Pancreas (tissue), 10 donors: ENCODE data around the gene PROC. TPM values are rescaled to one million over a fixed set of nuclear protein-coding genes. Genes with fewer than 3 reads are reported as not detected.

Source experiments
- ATAC-seq, 4 donors: fragments of 200-7000 bp; cut with Tn5 transposase; one replicate each; pipeline versions ENCODE4 v1.8.0 to v1.9.1; 2020; ENCODE audit warnings: mild to moderate bottlenecking in 4 of 4, moderate library complexity in 4 of 4
- DNase-seq, 6 donors: peaks; one replicate each; pipeline ENCODE4 v3.0.0-alpha.2; 2020
- FAIRE-seq: peaks from 2 replicates; lab custom pipeline; 2012; peaks lifted over from hg19 to GRCh38; lab: Jason Lieb, UNC
- H3K27ac ChIP-seq, 4 donors: fragments of 200-600 bp; sonication (generic); 1 replicate in 3 of 4; 2 replicates in 1 of 4; pipeline versions ENCODE4 v1.5.0 to v1.8.0; 2020
- H3K27me3 ChIP-seq, 4 donors: fragments of 200-600 bp; one replicate each; pipeline ENCODE4 v1.8.0; 2021
- H3K36me3 ChIP-seq, 3 donors: fragments of 200-600 bp; sonication (generic) in 1 of 3; one replicate each; pipeline versions ENCODE4 v1.5.0 to v1.8.0; 2020 to 2021
- H3K4me1 ChIP-seq, 3 donors: fragments of 200-600 bp; one replicate each; pipeline ENCODE4 v1.8.0; 2021
- H3K4me3 ChIP-seq, 4 donors: fragments of 200-600 bp; sonication (generic) in 2 of 4; one replicate each; pipeline versions ENCODE4 v1.5.0 to v1.8.0; 2020 to 2021
- H3K9me3 ChIP-seq, 4 donors: fragments of 200-600 bp; one replicate each; pipeline ENCODE4 v1.8.0; 2021
- CTCF ChIP-seq, 4 donors: fragments of 200-600 bp; sonication (generic) in 3 of 4; IDR thresholded peaks; one replicate each; pipeline versions ENCODE4 v1.5.0 to v1.8.0; 2021; ENCODE audit warnings: antibody characterized with exemption in 4 of 4
- WGBS, 2 donors: extraction: QIAGEN DNeasy Blood & Tissue Kit; methylation state at CpG; one replicate each; pipeline ENCODE4 v1.1.7; 2013; 5-methylcytosine and 5-hydroxymethylcytosine counted together
- intact Hi-C, 3 donors: fragments of 100-400 bp; cut with DNase I; formaldehyde crosslinking; loops; one replicate each; pipeline versions ENCODE4 v1.11.1 to v1.14.2; 2022
- polyA plus RNA-seq, 2 donors: library from polyadenylated mRNA; stranded (reverse); fragments of 200-250 nt; gene quantifications; one replicate each; pipeline ENCODE4 v1.2.3, GENCODE V29; 2013
- total RNA-seq, 6 donors: library from RNA; stranded (reverse); fragmentation: NEBNext Ultra II Directional in 4 of 6; extraction: Animal tissue kit (Norgen Biotek cat#: 25700) in 4 of 6; gene quantifications; one replicate each; pipeline versions ENCODE4 v1.2.1 to v1.2.4, GENCODE V29; 2021 to 2023
- donor health status: healthy with polysubstance abuse.
- donor health status: DM: no; HTN: no; CAD: no; lungs with moderate emphysema.
- donor health status: DM: no; HTN: no; CAD: no.
- donor health status: control.
- donor health status: control.
- donor health status: Bipolar disorder and iron deficiency.
- donor health status: DM: yes; HTN: yes; CAD: no.
- donor health status: DM: no; HTN: no; CAD: no.
- donor health status: DM: no; HTN: no; CAD: no.
- donor health status: DM: yes; HTN: yes; CAD: no.

Gene PROC
- total and polyA plus RNA-seq, 8 donors, result 0.26 to 3.2 (median 0.86) TPM; not detected in 3

- H3K36me3 ChIP-seq, result no peaks in the 10 kb centered on the region
- ATAC-seq (no peak), FAIRE-seq (no peak), DNase-seq (no peak)
- 88 to 95% methylated on average over 7 of the region's 7 CpGs for WGBS, 2 donors
- no peaks in the 10 kb centered on the region for H3K4me1 ChIP-seq
- TF ChIP-seq CTCF (IDR thresholded peaks at IDR 0.05), result no peak
- no peaks in the 10 kb centered on the region for H3K9me3 ChIP-seq
- no peak overlapping the region for H3K4me3 ChIP-seq
- intact Hi-C loops, result no loop called here
- no peak overlapping the region for H3K27ac ChIP-seq
- H3K27me3 ChIP-seq, result no peaks in the 10 kb centered on the region
These were observed 11.7 kb downstream of the PROC start for GRCh38 chr2:127429844-127430425.

- 80 to 83% methylated on average over 14 of the region's 14 CpGs for WGBS, 2 donors
- DNase-seq (peak in 1 of 6 donors; percentile 51), ATAC-seq (no peak), FAIRE-seq (no peak)
- Histone ChIP-seq H3K36me3 (no peaks in the 10 kb centered on the region), H3K4me3 (no peak overlapping the region), H3K27me3 (no peaks in the 10 kb centered on the region), H3K27ac (no peak overlapping the region), H3K4me1 (no peaks in the 10 kb centered on the region), H3K9me3 (no peaks in the 10 kb centered on the region)
- intact Hi-C loops, result no loop called here
- TF ChIP-seq CTCF (IDR thresholded peaks at IDR 0.05), result no peak
These were observed 13.3 kb downstream of the PROC start for GRCh38 chr2:127431408-127432023.

GRCh38 chr2:127434515-127434914 lies 16.3 kb downstream of the PROC start:
- no peak overlapping the region for H3K27ac ChIP-seq
- no peaks in the 10 kb centered on the region for H3K27me3 ChIP-seq
- H3K9me3 ChIP-seq, result no peaks in the 10 kb centered on the region
- TF ChIP-seq CTCF (IDR thresholded peaks at IDR 0.05), result no peak
- peaks cover 7 to 12% (median 7%) of the 10 kb centered on the region in 3 donors for H3K4me1 ChIP-seq
- H3K36me3 ChIP-seq, result no peaks in the 10 kb centered on the region
- DNase-seq (no peak), FAIRE-seq (no peak), ATAC-seq (no peak)
- whole genome bisulfite sequencing, 2 donors, result 78 to 84% methylated on average over 6 of the region's 6 CpGs
- no peak overlapping the region for H3K4me3 ChIP-seq
- intact Hi-C loops, result no loop called here

GRCh38 chr2:127437056-127437455 lies 18.8 kb downstream of the PROC start:
- no peak for DNase-seq
- Histone ChIP-seq H3K4me1 (peaks cover 7 to 12% (median 7%) of the 10 kb centered on the region in 3 donors), H3K4me3 (no peak overlapping the region), H3K36me3 (no peaks in the 10 kb centered on the region), H3K27ac (no peak overlapping the region), H3K27me3 (no peaks in the 10 kb centered on the region), H3K9me3 (no peaks in the 10 kb centered on the region)
- 89 to 93% methylated on average over 9 of the region's 9 CpGs for WGBS, 2 donors
- ATAC-seq, result no peak
- TF ChIP-seq CTCF (IDR thresholded peaks at IDR 0.05), result no peak
- intact Hi-C loops, result no loop called here
- no peak for FAIRE-seq
